Panc1 (cell line): ENCODE data around the gene EPHB2. TPM values are rescaled to one million over a fixed set of nuclear protein-coding genes. Genes with fewer than 3 reads are reported as not detected.
A peak's percentile ranks its signal among the peaks of the same experiment; 100 is the strongest.

Experiments used
- ATAC-seq: fragments of 200-7000 bp; cut with Tn5 transposase; 2 replicates; pipeline ENCODE4 v1.9.1; 2020; ENCODE audit warnings: mild to moderate bottlenecking, moderate library complexity
- BruUV-seq: library from RNA; stranded (reverse); fragments of 400-500 nt; replicated peaks from 2 replicates; lab custom pipeline; 2021; lab: Mats Ljungman, UMichigan
- CTCF ChIA-PET: fragments of 300-600 bp; sonication (Branson Sonifier 250); formaldehyde crosslinking; loops from one replicate; lab custom pipeline; 2022; ENCODE audit warnings: antibody characterized with exemption; lab: Charles Lee
- POLR2A ChIA-PET: fragments of 300-600 bp; sonication (Branson Sonifier 250); formaldehyde crosslinking; loops from one replicate; lab custom pipeline; 2022; ENCODE audit warnings: antibody characterized with exemption; lab: Charles Lee
- DNase-seq: peaks from one replicate; pipeline ENCODE4 v3.0.0-alpha.2; 2010; ENCODE audit warnings: low read depth, low spot score
- H3K27ac ChIP-seq: 2 replicates; pipeline ENCODE4 v1.5.1; 2011; ENCODE audit warnings: mild to moderate bottlenecking, low read length, inconsistent platforms
- H3K27me3 ChIP-seq: fragments of 200-500 bp; sonication (Bioruptor generic); 2 replicates; pipeline ENCODE4 v1.6.0; 2014; ENCODE audit warnings: low read length, inconsistent platforms; ENCODE audit not compliant: control insufficient read depth, insufficient read depth
- H3K36me3 ChIP-seq: fragments of 200-500 bp; sonication (Bioruptor generic); 2 replicates; pipeline ENCODE4 v1.5.1; 2014; ENCODE audit warnings: inconsistent platforms, mild to moderate bottlenecking, low read length, moderate library complexity; ENCODE audit not compliant: control insufficient read depth, insufficient read depth
- H3K4me1 ChIP-seq: 2 replicates; pipeline ENCODE4 v1.5.1; 2011; ENCODE audit warnings: inconsistent platforms, mild to moderate bottlenecking, low read length, moderate library complexity; ENCODE audit not compliant: control insufficient read depth, insufficient read depth
- H3K4me3 ChIP-seq, 2 experiments: 2 replicates each; pipeline ENCODE4 v1.5.1; 2011 to 2012; ENCODE audit warnings: low read depth in 2 of 2, low read length in 2 of 2, mild to moderate bottlenecking in 2 of 2, inconsistent platforms in 1 of 2, moderate library complexity in 1 of 2
- H3K9me3 ChIP-seq: fragments of 200-500 bp; sonication (Bioruptor generic); 2 replicates; pipeline ENCODE4 v1.5.1; 2014; ENCODE audit warnings: low read depth, mild to moderate bottlenecking, inconsistent platforms, low read length, moderate library complexity; ENCODE audit not compliant: control insufficient read depth, insufficient read depth
- POLR2AphosphoS5 ChIP-seq: IDR thresholded peaks from 2 replicates; pipeline ENCODE4 v1.6.1; 2012; ENCODE audit warnings: mild to moderate bottlenecking, low read depth, low read length, moderate library complexity
- SIN3A ChIP-seq: IDR thresholded peaks from 2 replicates; pipeline ENCODE4 v1.6.1; 2012; ENCODE audit warnings: low read depth, mild to moderate bottlenecking, low read length, moderate library complexity, borderline replicate concordance; ENCODE audit not compliant: insufficient read depth
- TCF7L2 ChIP-seq: IDR thresholded peaks from 2 replicates; pipeline ENCODE4 v1.6.1; 2011; ENCODE audit warnings: mild to moderate bottlenecking, low read depth, low read length, inconsistent platforms
- in situ Hi-C: cut with HindIII; loops from 2 replicates; pipeline ENCODE4 v1.10.0; 2016; ENCODE audit warnings: low sequenced_read_pairs, low pct_unique_long_range_greater_than_20kb
- intact Hi-C: fragments of 100-400 bp; cut with micrococcal nuclease; formaldehyde crosslinking; loops from one replicate; pipeline ENCODE4 v1.10.0; 2022; ENCODE audit not compliant: unreplicated experiment
- total RNA-seq: library from RNA; stranded (reverse); gene quantifications from one replicate; pipeline ENCODE4 v1.2.1, GENCODE V29; 2021; ENCODE audit not compliant: unreplicated experiment
- TF ChIP-seq, protein P1 (sequence below): fragments of 450-650 bp; IDR thresholded peaks from 2 replicates; pipeline ENCODE4 v1.5.1; 2017; ENCODE audit warnings: mild to moderate bottlenecking
- TF ChIP-seq, protein P2 (sequence below), 2 experiments: IDR thresholded peaks; 2 replicates each; pipeline ENCODE4 v1.6.1; 2011 to 2012; ENCODE audit warnings: low read depth in 2 of 2, control low read depth in 1 of 2, low read length in 1 of 2, mild to moderate bottlenecking in 1 of 2, moderate library complexity in 1 of 2; ENCODE audit not compliant: insufficient read depth in 1 of 2

Gene EPHB2
- total RNA-seq, 1 experiment from 2014 or later, result 29.0 TPM

DNA sequence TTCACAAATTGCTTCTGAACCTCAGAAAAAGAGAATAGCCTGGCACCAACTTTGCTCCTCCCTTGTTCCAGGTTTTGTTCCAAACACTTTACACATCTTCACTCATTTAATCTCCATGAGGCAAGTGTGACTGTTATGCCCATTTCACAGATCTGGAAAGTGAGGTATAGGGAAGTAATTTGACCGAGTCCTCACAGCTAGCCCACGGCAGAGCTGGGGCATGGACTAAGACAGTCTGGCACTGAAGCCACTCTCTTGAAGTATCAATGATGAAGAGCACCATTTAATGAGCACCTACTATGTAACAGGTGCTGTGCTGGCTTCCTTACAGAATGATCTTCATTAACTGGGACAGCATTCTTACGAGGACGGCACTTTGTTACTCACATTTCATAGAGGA, 38.6 kb upstream of the EPHB2 start:
- no TSS peak for BruUV-seq
- CTCF ChIA-PET, result interaction anchor here (0.5 kb wide), 1 partner anchor 60 kb away, joined by 5 read pairs; no protein-coding TSS in a partner anchor

DNA sequence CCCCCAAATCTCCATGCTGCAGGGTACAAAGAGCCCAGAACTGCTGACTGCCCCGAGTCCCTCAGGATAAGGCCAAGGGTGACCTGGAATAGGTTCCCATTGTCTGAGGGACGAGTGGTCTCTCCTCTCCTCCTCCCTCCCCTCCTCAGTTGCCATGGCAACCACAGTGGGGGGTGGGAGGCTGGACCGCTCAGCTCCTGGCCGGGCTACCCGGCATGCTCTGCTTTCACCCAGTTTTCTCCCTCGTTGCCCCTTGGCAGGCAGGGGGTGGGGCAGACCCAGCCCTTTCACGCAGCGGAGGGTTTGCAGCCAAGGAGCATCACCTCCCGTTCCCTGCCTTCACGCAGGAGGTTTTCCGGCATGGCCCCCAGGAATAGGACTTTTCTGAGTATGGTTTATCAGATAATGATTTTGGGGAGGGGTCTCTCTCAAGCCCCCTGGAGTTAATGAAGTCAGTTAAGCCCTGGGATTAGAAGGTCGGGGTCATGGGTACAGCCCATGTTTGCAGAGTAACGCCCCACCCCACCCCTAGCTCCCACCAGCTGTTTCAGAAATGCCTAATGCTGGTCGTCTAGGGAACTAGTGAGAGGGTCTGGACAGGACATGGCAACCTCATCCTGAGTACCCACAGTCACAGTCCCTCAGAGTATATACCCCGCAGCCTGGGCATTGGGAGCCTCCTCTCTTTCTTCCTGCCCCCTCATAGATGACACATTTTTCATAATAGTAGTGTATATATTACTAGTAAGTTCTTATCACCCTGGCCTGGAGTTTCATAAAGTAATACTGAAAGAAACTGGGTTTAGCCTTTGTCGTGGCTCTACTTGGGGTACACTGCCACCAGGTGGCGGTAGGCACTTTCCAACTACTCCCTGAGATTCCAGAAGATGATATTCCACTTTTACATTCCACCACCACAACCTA, 36.9 kb upstream of the EPHB2 start:
- in situ Hi-C loops, result no loop called here
- TF ChIP-seq SIN3A (no peak), POLR2AphosphoS5 (no peak)
- TF ChIP-seq, protein P1, sequence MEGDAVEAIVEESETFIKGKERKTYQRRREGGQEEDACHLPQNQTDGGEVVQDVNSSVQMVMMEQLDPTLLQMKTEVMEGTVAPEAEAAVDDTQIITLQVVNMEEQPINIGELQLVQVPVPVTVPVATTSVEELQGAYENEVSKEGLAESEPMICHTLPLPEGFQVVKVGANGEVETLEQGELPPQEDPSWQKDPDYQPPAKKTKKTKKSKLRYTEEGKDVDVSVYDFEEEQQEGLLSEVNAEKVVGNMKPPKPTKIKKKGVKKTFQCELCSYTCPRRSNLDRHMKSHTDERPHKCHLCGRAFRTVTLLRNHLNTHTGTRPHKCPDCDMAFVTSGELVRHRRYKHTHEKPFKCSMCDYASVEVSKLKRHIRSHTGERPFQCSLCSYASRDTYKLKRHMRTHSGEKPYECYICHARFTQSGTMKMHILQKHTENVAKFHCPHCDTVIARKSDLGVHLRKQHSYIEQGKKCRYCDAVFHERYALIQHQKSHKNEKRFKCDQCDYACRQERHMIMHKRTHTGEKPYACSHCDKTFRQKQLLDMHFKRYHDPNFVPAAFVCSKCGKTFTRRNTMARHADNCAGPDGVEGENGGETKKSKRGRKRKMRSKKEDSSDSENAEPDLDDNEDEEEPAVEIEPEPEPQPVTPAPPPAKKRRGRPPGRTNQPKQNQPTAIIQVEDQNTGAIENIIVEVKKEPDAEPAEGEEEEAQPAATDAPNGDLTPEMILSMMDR, result peak; percentile 86
- TF ChIP-seq, protein P2, sequence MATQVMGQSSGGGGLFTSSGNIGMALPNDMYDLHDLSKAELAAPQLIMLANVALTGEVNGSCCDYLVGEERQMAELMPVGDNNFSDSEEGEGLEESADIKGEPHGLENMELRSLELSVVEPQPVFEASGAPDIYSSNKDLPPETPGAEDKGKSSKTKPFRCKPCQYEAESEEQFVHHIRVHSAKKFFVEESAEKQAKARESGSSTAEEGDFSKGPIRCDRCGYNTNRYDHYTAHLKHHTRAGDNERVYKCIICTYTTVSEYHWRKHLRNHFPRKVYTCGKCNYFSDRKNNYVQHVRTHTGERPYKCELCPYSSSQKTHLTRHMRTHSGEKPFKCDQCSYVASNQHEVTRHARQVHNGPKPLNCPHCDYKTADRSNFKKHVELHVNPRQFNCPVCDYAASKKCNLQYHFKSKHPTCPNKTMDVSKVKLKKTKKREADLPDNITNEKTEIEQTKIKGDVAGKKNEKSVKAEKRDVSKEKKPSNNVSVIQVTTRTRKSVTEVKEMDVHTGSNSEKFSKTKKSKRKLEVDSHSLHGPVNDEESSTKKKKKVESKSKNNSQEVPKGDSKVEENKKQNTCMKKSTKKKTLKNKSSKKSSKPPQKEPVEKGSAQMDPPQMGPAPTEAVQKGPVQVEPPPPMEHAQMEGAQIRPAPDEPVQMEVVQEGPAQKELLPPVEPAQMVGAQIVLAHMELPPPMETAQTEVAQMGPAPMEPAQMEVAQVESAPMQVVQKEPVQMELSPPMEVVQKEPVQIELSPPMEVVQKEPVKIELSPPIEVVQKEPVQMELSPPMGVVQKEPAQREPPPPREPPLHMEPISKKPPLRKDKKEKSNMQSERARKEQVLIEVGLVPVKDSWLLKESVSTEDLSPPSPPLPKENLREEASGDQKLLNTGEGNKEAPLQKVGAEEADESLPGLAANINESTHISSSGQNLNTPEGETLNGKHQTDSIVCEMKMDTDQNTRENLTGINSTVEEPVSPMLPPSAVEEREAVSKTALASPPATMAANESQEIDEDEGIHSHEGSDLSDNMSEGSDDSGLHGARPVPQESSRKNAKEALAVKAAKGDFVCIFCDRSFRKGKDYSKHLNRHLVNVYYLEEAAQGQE (IDR thresholded peaks at IDR 0.05; ENCODE audit: insufficient read depth in 1 of 2, low read depth in 2 of 2, low read length in 1 of 2), result no peak
- H3K4me1 ChIP-seq, result no peaks in the 10 kb centered on the region

More for the DNA sequence above, 38.6 kb upstream of the EPHB2 start:
- no peaks in the 10 kb centered on the region for H3K9me3 ChIP-seq
- H3K36me3 ChIP-seq, result no peaks in the 10 kb centered on the region
- no peak overlapping the region for H3K27ac ChIP-seq
- POLR2A ChIA-PET, result no interaction called here
- no peak for DNase-seq
- intact Hi-C loops (loop anchor here (5.0 kb wide), 2 partner anchors 215 to 260 kb away; no protein-coding TSS in a partner anchor), in situ Hi-C loops (no loop called here)
- ATAC-seq, result no peak
- H3K4me3 ChIP-seq, result no peak overlapping the region
- no peaks in the 10 kb centered on the region for H3K4me1 ChIP-seq
- no peaks in the 10 kb centered on the region for H3K27me3 ChIP-seq
- TF ChIP-seq TCF7L2, result no peak
- TF ChIP-seq, protein P1, result no peak
- no peak for TF ChIP-seq POLR2AphosphoS5
- TF ChIP-seq SIN3A, result no peak
- TF ChIP-seq, protein P2 (IDR thresholded peaks at IDR 0.05; ENCODE audit: insufficient read depth in 1 of 2, low read depth in 2 of 2, low read length in 1 of 2), result no peak

More for the DNA sequence above, 36.9 kb upstream of the EPHB2 start:
- ChIA-PET POLR2A (no interaction called here), CTCF (interaction anchor here (0.6 to 1.5 kb wide), 3 partner anchors 215 to 344 kb away, joined by 3 to 7 read pairs (median 4); no protein-coding TSS in a partner anchor)
- ATAC-seq (peak; percentile 80; the same call in 1 of the 2 replicates), DNase-seq (peak; percentile 36)
- no peak overlapping the region for H3K4me3 ChIP-seq
- no peaks in the 10 kb centered on the region for H3K27me3 ChIP-seq
- no peak overlapping the region for H3K27ac ChIP-seq
- H3K36me3 ChIP-seq, result no peaks in the 10 kb centered on the region
- intact Hi-C loops, result loop anchor here (5.0 kb wide), 2 partner anchors 214 to 259 kb away; no protein-coding TSS in a partner anchor
- no peaks in the 10 kb centered on the region for H3K9me3 ChIP-seq
- BruUV-seq, result no TSS peak
